ENCODE data around the gene ABHD17C.

The ABHD17C gene

DNA sequence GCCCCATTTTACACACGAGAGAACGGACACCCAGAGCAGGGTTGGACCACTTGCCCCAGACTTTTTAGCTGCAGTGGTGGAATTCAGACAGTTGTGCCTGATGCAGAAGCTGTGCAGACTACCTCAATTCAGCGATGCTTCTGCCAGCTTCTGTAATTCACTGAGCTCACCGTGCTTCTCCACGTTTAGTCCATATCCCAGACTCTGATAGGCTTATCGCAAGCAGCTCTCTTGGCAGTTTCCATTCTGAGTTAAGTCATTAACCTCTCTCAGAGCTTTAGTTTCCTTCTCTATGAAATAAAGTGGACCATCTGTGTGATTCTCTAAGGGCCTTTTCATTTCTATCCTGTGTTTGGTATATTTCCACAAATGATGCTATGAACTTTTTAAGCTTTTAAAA, 37.1 kb downstream of the ABHD17C start:
- H3K4me1 ChIP-seq (ENCODE audit: low read length) = no peaks in the 10 kb centered on the region
- H3K27ac ChIP-seq (ENCODE audit: low read length) = no peak overlapping the region
- H3K9me2 ChIP-seq (replicated peaks; ENCODE audit: insufficient read depth, low read length) = no peaks in the 10 kb centered on the region
- no peaks in the 10 kb centered on the region for H4K20me1 ChIP-seq (ENCODE audit: insufficient read depth, low read length)
- no peak overlapping the region for H3K9ac ChIP-seq (ENCODE audit: low read length)
- H3K4me2 ChIP-seq (ENCODE audit: low read depth, low read length) = no peak overlapping the region
- no peaks in the 10 kb centered on the region for H3F3A ChIP-seq (ENCODE audit: insufficient read depth, low read length)
- H2AFZ ChIP-seq (ENCODE audit: low read length) = no peak overlapping the region
- H3K79me2 ChIP-seq (ENCODE audit: low read length) = peaks cover 9% of the 10 kb centered on the region; the same call in 1 of the 2 replicates
- H3K4me3 ChIP-seq (ENCODE audit: low read length) = no peak overlapping the region
- TF ChIP-seq, protein P1, sequence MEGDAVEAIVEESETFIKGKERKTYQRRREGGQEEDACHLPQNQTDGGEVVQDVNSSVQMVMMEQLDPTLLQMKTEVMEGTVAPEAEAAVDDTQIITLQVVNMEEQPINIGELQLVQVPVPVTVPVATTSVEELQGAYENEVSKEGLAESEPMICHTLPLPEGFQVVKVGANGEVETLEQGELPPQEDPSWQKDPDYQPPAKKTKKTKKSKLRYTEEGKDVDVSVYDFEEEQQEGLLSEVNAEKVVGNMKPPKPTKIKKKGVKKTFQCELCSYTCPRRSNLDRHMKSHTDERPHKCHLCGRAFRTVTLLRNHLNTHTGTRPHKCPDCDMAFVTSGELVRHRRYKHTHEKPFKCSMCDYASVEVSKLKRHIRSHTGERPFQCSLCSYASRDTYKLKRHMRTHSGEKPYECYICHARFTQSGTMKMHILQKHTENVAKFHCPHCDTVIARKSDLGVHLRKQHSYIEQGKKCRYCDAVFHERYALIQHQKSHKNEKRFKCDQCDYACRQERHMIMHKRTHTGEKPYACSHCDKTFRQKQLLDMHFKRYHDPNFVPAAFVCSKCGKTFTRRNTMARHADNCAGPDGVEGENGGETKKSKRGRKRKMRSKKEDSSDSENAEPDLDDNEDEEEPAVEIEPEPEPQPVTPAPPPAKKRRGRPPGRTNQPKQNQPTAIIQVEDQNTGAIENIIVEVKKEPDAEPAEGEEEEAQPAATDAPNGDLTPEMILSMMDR (IDR thresholded peaks at IDR 0.05; ENCODE audit: low read length) = no peak
- no peak for TF ChIP-seq EZH2 (optimal IDR thresholded peaks at IDR 0.05; ENCODE audit: low read depth, low read length)
- no peaks in the 10 kb centered on the region for H3K9me3 ChIP-seq (replicated peaks; ENCODE audit: insufficient read depth, low read length)
- H3K27me3 ChIP-seq (replicated peaks; ENCODE audit: insufficient read depth, low read length) = no peaks in the 10 kb centered on the region
- no peaks in the 10 kb centered on the region for H3K36me3 ChIP-seq (replicated peaks; ENCODE audit: insufficient read depth, low read length)
- DNase-seq = no peak

DNA sequence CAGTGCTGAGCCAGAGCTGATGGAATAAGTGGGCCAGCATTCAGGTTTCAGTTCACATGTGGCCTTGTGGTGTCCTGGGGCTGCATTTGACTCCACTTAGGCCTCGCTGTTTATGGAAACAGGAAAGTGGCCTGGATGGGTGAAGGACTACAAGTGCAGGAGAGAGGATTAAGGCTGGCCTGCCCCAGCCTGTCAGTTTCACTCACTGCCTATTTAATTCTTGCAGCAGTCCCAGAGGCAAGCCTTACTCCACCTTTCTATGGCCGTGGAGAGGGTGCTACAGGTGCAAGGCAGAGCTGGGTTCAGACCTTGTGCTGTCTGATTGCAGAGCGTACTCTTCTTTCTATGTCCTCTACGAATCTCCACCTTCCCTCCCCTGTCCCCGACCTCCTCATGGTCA, 37.7 kb downstream of the ABHD17C start:
- Histone ChIP-seq H3K27ac (ENCODE audit: low read length) (no peak overlapping the region), H3K4me2 (ENCODE audit: low read depth, low read length) (no peak overlapping the region), H4K20me1 (ENCODE audit: insufficient read depth, low read length) (no peaks in the 10 kb centered on the region), H3K27me3 (replicated peaks; ENCODE audit: insufficient read depth, low read length) (no peaks in the 10 kb centered on the region), H2AFZ (ENCODE audit: low read length) (no peak overlapping the region), H3K4me1 (ENCODE audit: low read length) (no peaks in the 10 kb centered on the region), H3K9ac (ENCODE audit: low read length) (no peak overlapping the region), H3K9me3 (replicated peaks; ENCODE audit: insufficient read depth, low read length) (no peaks in the 10 kb centered on the region), H3K9me2 (replicated peaks; ENCODE audit: insufficient read depth, low read length) (no peaks in the 10 kb centered on the region), H3F3A (ENCODE audit: insufficient read depth, low read length) (no peaks in the 10 kb centered on the region), H3K4me3 (ENCODE audit: low read length) (no peak overlapping the region), H3K36me3 (replicated peaks; ENCODE audit: insufficient read depth, low read length) (no peaks in the 10 kb centered on the region), H3K79me2 (ENCODE audit: low read length) (peaks cover 3% of the 10 kb centered on the region; the same call in 1 of the 2 replicates)
- no peak for DNase-seq
- TF ChIP-seq EZH2 (optimal IDR thresholded peaks at IDR 0.05; ENCODE audit: low read depth, low read length) (no peak), EZH2phosphoT487 (IDR thresholded peaks at IDR 0.05; ENCODE audit: low read length) (no peak)
- TF ChIP-seq, protein P1 (IDR thresholded peaks at IDR 0.05; ENCODE audit: low read length) = no peak

DNA sequence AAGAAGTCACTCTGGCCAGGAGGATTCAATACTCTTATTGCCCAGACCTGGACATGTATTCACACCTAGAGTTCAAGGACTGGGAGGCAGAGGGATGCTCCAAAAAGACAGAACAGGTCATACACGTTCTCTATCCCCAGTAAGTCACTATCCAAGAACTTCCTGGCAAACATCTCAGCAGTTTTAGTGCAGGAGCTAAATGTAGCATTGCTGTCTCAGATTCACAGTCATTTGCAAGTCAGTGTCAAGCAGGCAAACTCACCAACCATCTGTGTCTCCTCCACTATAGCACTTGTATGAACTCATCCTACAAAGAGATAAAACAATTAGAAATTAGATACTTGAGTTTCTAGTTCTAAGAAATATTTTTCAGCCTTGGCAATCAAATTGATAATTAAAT, 38.4 kb downstream of the ABHD17C start:
- no peak overlapping the region for H3K27ac ChIP-seq (ENCODE audit: low read length)
- DNase-seq = no peak
- no peaks in the 10 kb centered on the region for H4K20me1 ChIP-seq (ENCODE audit: insufficient read depth, low read length)

More for the DNA sequence above, 38.4 kb downstream of the ABHD17C start:
- Histone ChIP-seq H2AFZ (ENCODE audit: low read length) (no peak overlapping the region), H3K36me3 (replicated peaks; ENCODE audit: insufficient read depth, low read length) (no peaks in the 10 kb centered on the region), H3K27me3 (replicated peaks; ENCODE audit: insufficient read depth, low read length) (no peaks in the 10 kb centered on the region), H3K4me1 (ENCODE audit: low read length) (no peaks in the 10 kb centered on the region), H3K4me3 (ENCODE audit: low read length) (no peak overlapping the region), H3K79me2 (ENCODE audit: low read length) (peaks cover 3% of the 10 kb centered on the region; the same call in 1 of the 2 replicates), H3K4me2 (ENCODE audit: low read depth, low read length) (no peak overlapping the region), H3F3A (ENCODE audit: insufficient read depth, low read length) (no peaks in the 10 kb centered on the region), H3K9me2 (replicated peaks; ENCODE audit: insufficient read depth, low read length) (no peaks in the 10 kb centered on the region), H3K9ac (ENCODE audit: low read length) (no peak overlapping the region), H3K9me3 (replicated peaks; ENCODE audit: insufficient read depth, low read length) (no peaks in the 10 kb centered on the region)
- no peak for TF ChIP-seq EZH2phosphoT487 (IDR thresholded peaks at IDR 0.05; ENCODE audit: low read length)
- TF ChIP-seq EZH2 (optimal IDR thresholded peaks at IDR 0.05; ENCODE audit: low read depth, low read length) = no peak
- TF ChIP-seq, protein P1 (IDR thresholded peaks at IDR 0.05; ENCODE audit: low read length) = no peak

All from MM.1S (cell line).